HG03342 (cell line): ENCODE data around the gene ACTN3.
"Not testable (repeated sequence)": the region's sequence is repeated elsewhere in the genome, so short reads cannot be mapped to it uniquely, and the experiment has no call there.

Source experiments
- ATAC-seq: cut with Tn5 transposase; IDR thresholded peaks from one replicate; pipeline ENCODE4 v1.9.1; 2021; ENCODE audit warnings: mild to moderate bottlenecking, moderate library complexity; ENCODE audit not compliant: unreplicated experiment

ACTN3 gene

DNA sequence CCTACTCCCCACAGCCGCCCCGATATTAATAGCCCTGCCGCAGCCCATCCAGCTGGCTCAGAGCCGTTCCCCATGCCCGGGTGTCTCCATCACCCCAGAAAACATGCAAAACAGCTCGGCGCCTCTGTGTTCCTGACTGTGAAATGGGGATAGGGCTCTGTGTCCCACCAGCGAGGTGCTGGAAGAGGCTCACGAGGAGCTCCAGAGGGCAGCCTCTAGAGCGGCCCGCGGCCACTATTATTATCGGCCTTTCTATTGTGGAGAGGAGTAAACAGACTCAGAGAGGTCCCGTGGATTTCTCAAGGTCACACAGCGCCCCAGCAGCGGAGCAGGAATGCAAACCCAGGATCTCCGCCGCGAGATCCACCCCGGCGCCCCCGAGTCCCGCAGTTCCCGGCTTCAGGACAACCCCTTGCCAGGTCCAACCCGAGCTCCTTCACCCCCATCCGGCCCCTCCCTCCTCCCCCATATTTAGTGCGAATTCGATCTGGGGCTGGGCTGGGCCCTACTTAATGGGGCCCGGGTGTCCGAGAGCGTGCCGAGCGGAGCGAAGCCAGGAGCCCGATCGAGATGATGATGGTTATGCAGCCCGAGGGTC lies at the start of gene ACTN3:
Gene ACTN3, plus strand, starts transcription at position 536 of the 598 bp plus-strand sequence. Its CDS starts 35 bp downstream, at position 571.
- ATAC-seq, result no peak

DNA sequence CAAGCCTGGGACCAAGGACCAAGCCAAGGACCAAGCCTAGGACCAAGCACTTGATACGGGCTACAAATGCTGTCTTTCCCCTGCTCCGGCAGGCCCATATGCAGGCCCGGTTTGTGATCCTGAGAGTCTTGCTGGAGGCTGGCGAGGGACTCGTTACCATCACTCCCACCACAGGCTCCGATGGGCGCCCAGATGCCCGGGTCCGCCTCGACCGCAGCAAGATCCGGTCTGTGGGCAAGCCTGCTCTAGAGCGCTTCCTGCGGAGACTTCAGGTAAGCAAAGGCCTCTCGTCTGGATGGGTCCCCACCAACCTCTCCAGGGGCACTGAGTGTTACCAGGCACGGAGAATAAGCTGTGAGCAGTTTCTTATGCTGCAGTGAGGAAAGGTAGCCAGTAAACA lies 49.5 kb upstream of the ACTN3 start:
- ATAC-seq, result no peak

DNA sequence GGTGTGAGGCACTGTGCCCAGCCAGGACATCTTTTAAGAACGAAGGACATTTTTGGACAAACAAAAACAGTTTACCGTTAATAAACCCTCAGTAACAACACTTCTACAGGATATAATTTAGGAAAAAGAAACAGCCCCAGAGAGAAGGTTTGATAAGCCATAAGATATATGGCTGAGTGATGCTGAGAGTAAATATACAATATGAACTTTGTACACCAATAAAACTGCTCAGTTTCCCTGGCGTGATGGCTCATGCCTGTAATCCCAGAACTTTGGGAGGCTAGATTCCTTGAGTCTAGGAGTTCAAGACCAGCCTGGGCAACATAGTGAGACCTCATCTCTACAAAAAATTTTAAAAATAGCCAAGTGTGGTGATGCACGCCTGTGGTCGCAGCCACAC lies 48.2 kb upstream of the ACTN3 start:
- ATAC-seq, result no peak

GRCh38 chr11:66505276-66505816 lies 41.4 kb upstream of the ACTN3 start:
- no peak for ATAC-seq

- ATAC-seq, result no peak
These were observed 37.6 kb upstream of the ACTN3 start for GRCh38 chr11:66509131-66509561.

- ATAC-seq, result peak; percentile 85
These were observed 36.3 kb upstream of the ACTN3 start, which contains the start of gene BBS1 for GRCh38 chr11:66510271-66510989. Gene BBS1 (plus strand): TSS chr11:66510635. CDS start chr11:66510660, 25 bp downstream.

DNA sequence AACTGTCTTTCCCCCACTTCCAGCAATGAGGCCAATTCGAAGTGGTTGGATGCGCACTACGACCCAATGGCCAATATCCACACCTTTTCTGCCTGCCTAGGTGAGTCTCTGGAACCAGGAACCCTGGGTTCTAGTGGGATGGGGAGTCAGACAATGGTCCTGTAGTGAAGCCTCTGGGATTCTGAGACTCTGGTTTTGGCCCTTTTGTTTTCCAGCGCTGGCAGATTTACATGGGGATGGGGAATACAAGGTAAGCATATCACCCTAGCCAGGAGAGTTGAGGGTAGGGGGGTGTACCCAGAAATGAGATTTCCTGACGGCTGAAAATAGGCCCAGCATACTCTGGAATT lies 35.7 kb upstream of the ACTN3 start:
- no peak for ATAC-seq

DNA sequence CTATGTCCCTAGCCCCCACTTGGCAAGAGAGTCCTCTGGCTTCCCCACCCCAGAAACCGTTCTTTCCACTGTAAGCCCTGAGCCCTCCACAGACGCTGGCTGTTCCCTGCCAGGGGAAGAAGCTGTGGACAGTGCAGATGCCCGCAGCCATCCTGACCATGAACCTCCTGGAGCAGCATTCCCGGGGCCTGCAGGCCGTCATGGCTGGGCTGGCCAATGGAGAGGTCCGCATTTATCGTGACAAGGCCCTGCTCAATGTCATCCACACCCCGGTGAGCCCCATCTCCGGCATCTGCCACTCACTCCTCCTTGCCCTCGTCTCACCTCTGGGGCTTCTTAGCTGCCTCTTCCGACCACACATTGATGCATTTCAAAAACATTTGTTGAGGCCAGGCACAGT lies 23.1 kb upstream of the ACTN3 start:
- no peak for ATAC-seq

GRCh38 chr11:66524304-66525040 lies 22.2 kb upstream of the ACTN3 start:
- no peak for ATAC-seq

DNA sequence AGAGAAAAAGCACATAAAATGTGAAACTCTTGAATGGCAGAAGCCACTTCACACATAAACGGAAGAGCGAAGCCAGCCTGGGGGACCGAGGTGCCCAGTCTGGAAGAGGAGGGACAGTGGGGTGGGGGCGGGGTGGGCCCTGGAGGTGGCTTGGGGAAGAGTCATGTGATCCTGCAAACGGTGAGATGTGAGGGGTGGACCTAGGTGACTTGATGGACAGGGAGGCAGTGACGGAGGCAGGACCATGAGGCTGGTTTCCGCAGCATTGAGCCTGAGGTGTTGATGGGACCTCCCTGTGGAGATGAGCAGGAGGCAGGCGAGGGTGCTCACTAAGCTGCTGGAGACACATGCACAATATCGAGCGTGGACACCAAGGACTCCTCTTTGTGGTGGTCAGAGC lies 17.6 kb upstream of the ACTN3 start:
- ATAC-seq, result no peak

GRCh38 chr11:66529655-66530054 lies 17.0 kb upstream of the ACTN3 start:
- no peak for ATAC-seq

DNA sequence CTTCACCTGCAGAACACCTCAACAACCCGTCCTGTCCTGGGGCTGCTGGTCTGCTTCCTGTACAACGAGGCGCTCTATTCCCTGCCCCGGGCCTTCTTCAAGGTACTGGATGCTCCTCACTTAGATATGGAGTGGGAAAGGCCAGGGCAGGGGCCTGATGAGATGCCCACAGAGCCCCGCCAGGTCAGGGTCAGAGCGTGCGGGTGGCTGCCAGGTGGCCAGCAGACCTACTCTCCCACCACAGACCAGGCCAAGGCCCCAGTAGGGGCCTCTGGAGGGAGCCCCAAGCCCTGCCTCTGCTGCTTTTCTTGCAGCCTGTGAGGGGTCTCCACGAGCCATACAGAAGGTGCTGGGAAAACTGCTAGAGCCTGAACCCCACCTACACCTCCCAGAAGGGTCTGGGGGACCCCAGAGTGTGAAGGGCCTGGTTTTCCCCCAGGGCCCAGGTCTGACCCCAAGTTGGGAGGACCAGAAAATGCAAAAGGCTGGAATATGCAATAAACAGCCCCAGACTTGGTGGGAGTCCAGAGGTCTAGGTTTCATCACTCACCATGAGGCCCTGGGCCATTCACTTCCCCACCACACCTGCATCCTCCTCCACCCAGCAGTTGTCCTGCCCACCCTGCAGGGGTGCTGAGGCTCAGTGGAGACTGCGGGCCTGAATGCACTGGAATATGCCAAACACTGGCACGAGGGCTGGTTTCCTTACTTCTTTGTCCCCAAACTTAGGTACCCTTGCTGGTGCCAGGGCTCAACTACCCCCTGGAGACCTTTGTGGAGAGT lies 15.6 kb upstream of the ACTN3 start:
- ATAC-seq, result no peak

DNA sequence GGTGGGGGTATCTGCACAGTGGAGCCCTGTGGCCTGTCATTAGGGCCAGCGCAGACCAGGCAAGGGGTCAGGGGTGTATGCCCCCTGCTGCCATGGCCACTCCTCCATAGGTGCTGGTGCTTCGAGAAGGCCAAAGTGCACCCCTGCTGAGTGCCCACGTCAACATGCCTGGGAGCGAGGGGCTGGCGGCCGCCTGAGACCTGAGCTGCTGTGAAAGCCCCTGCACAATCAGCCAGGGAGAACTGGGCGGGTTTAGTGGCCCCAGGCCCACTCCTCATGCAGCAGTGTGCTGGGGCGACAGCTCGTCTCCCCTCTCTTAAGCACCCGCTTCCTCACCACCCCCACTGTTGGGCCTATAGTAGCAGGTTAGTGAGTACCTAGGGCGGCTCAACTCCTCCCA lies 14.9 kb upstream of the ACTN3 start:
- ATAC-seq, result no peak

DNA sequence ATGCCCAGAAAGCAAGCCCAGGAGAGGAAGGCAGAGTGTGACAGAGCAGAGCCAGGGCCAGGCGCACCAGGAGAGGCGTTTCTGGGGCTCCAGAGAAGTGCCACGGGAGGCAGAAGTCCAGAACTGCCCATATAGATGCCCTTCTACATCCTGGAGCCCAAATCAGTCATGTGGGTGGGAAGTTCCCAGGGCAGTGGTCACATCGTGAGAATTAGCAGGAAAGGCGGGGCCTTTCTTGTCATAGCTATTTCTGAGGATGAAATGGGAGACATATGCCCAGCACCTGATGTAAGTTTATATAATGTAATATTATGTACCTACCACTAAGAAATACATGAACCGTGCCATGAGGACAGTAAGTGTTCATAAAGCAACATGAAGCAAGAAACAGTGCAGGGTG lies 13.9 kb upstream of the ACTN3 start:
- no peak for ATAC-seq

- ATAC-seq, result no peak
These were observed 7.4 kb upstream of the ACTN3 start for GRCh38 chr11:66539170-66539869.

DNA sequence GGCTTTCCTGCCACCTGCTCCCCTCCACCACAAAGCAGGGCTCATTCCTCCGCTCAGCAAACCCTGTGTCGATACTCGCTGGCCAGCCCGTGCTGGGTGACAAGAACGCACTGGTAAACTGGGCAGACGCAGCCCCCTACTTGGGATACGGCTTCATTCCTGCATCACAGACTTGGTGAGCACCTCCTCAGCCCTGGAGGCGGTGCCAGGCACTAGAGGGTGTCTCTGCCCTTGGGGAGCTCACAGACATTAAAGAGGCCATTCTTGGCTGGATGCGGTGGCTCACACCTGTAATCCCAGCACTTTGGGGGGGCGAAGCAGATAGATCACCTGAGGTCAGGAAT lies 6.9 kb upstream of the ACTN3 start:
- no peak for ATAC-seq

GRCh38 chr11:66540598-66540997 lies 6.1 kb upstream of the ACTN3 start:
- not testable (repeated sequence) for ATAC-seq

DNA sequence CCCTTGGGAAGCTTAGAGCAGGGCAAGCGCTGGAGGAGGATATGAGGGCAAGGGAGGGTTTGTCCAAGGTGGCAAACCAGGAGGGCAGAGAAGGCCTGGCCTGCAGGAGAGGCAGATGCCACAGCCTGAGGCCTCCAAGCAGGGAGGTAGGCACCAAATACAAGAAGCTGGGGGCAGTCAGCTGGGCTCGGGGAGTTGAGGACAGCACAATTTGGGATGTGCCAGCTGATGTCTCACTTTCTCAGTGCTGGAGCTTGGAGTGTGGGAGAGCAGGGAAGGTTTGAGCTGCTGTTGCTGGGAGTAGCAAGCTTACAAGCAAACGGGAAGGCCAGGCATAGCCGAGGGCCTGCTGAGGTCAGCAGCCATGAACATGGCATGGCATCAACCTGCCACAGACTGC lies 4.8 kb upstream of the ACTN3 start:
- no peak for ATAC-seq

- no peak for ATAC-seq
These were observed 4.3 kb upstream of the ACTN3 start for GRCh38 chr11:66542362-66542761.
